Fibroblast of pulmonary artery (primary cell): ENCODE measurements around the gene TXNDC8.

Experiments
- DNase-seq: peaks from one replicate; pipeline ENCODE4 v3.0.0-alpha.2; 2010; ENCODE audit warnings: low read depth
- H3K4me3 ChIP-seq: replicated peaks from 2 replicates; pipeline ENCODE4 v1.5.1; 2011; ENCODE audit warnings: low read depth, mild to moderate bottlenecking, control low read depth, low read length, moderate library complexity
- CTCF ChIP-seq: IDR thresholded peaks from 2 replicates; pipeline ENCODE4 v1.5.1; 2011; ENCODE audit warnings: mild to moderate bottlenecking, control low read depth, low read length, inconsistent platforms; ENCODE audit errors: missing control alignments

TXNDC8 gene

GRCh38 chr9:110266795-110267194 lies 70.9 kb downstream of the TXNDC8 start:
- H3K4me3 ChIP-seq = no peak overlapping the region
- DNase-seq = no peak
- TF ChIP-seq CTCF = no peak

- H3K4me3 ChIP-seq = no peak overlapping the region
- no peak for TF ChIP-seq CTCF
- no peak for DNase-seq
Observed at GRCh38 chr9:110261632-110262031, 76.0 kb downstream of the TXNDC8 start.

DNA sequence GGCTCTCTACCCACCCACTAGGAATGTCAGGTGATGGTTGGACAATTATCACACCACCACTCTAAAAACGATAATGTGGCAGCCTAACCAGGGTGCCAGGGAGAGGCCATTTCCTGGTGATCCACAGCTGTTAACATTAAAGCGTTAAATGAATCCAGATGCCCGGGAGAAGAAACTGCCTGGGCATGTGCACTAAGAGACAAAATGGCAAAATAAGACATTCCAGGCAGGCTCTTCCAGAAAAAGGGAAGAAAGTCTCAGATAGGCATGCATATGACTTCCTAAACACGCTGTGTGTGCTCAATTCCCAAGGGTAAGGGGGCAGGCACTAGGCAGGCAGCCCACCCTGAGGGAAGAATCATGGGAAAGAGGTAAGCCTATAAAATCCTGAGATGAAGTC lies 76.8 kb downstream of the TXNDC8 start:
- TF ChIP-seq CTCF = no peak
- no peak overlapping the region for H3K4me3 ChIP-seq
- DNase-seq = no peak

DNA sequence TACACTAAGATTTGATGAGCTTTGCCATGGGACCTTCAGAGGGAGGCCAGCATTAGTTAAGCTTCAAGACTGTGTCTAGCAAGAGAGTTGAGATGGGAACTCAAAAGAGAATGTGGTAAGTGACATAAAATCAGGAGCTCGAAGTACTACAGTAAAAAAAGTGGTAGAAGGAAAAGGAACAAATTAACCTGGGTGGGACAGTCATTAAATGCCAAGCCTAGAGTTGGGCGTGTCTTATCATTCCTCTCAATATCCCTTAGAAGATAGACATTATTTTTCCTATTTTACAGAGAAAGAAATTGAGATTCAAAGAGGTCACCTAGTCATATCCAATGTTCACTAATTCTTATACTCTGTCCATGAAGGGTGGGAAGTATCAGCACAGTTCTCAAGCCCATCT lies 78.1 kb downstream of the TXNDC8 start:
- H3K4me3 ChIP-seq = no peak overlapping the region
- DNase-seq = no peak
- TF ChIP-seq CTCF = no peak

- no peak for TF ChIP-seq CTCF
- no peak overlapping the region for H3K4me3 ChIP-seq
- DNase-seq = no peak
Observed at GRCh38 chr9:110258690-110259091, 79.0 kb downstream of the TXNDC8 start.

- TF ChIP-seq CTCF = no peak
- DNase-seq = peak; percentile 20
- peak overlapping the region; percentile 81 for H3K4me3 ChIP-seq
Observed at GRCh38 chr9:110257956-110258355, 79.7 kb downstream of the TXNDC8 start.

DNA sequence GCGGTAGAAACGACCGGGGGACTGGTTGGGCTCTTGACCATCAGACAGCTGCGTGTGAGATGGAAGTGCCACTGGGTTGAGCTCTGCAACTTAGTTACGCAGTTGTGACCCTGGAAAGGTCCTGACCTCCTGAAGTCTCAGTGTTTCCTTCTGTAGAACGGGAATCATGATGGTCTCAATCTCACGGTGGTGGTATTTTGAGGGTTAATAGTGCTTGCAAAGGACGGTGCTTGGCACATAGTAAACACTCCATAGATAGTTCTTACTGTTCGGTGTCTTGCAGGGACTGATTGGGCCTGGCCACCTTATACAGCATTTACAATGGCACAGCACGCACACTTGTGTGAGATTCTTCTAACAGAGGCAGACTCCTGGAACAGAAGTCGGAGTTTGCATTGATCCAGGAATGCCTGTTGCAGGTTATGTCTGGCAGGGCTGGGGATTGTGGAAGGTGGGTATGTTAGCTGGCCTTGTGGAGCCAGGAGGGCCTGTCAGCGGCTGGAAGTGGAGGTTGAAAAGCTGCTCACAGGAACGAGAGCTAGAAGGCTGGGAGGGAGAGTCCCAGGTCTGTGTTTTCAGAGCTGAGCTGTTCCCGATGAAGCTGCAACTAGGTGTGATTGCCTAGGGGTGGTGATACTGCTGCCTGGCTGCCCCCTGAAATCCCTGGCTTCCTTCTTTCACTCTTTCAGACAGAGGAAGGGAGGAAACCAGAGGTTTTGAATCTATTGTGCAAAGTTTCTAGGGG lies 80.4 kb downstream of the TXNDC8 start:
- TF ChIP-seq CTCF = no peak
- DNase-seq = no peak
- peak overlapping the region; percentile 81 for H3K4me3 ChIP-seq
